GM12878 (cell line): ENCODE results near the gene COL26A1.

ENCODE experiments used
- CREB1 ChIP-seq: IDR thresholded peaks from 2 replicates; pipeline ENCODE4 v1.6.1; 2012; ENCODE audit warnings: low read depth, mild to moderate bottlenecking, inconsistent platforms
- EP300 ChIP-seq, 2 experiments: fragments of 150-350 bp in 1 of 2; IDR thresholded peaks; 2 replicates each; pipeline ENCODE4 v1.6.1; 2011 to 2012; ENCODE audit warnings: low read depth in 2 of 2, low read length in 2 of 2, borderline replicate concordance in 1 of 2, improper control_type of control experiment in 1 of 2, inconsistent platforms in 1 of 2; ENCODE audit not compliant: control insufficient read depth in 1 of 2
- FOXM1 ChIP-seq: IDR thresholded peaks from 2 replicates; pipeline ENCODE4 v1.6.1; 2012; ENCODE audit warnings: low read depth, mild to moderate bottlenecking, inconsistent platforms, low read length, moderate library complexity
- GABPA ChIP-seq: IDR thresholded peaks from 2 replicates; pipeline ENCODE4 v1.6.1; 2014; ENCODE audit warnings: antibody characterized with exemption, low read depth, mild to moderate bottlenecking, inconsistent platforms
- MYB ChIP-seq: fragments of 150-350 bp; IDR thresholded peaks from 2 replicates; pipeline ENCODE4 v1.6.1; 2014; ENCODE audit warnings: mild to moderate bottlenecking, low read depth, low read length, borderline replicate concordance
- RCOR1 ChIP-seq: conservative IDR thresholded peaks from 2 replicates; pipeline ENCODE4 v1.6.1; 2012; ENCODE audit warnings: low read depth, low read length, improper control_type of control experiment
- ZZZ3 ChIP-seq: IDR thresholded peaks from 2 replicates; pipeline ENCODE4 v1.6.1; 2011; ENCODE audit warnings: low read depth; ENCODE audit not compliant: control insufficient read depth, insufficient read length
- TF ChIP-seq, protein P1 (sequence below), 3 experiments: IDR thresholded peaks in 2 of 3; conservative IDR thresholded peaks in 1 of 3; 2 replicates each; pipeline ENCODE4 v1.5.1; 2011; ENCODE audit warnings: low read depth in 3 of 3, low read length in 3 of 3, mild to moderate bottlenecking in 3 of 3, control low read depth in 2 of 3, moderate library complexity in 2 of 3, inconsistent platforms in 1 of 3, mixed read lengths in 1 of 3; ENCODE audit not compliant: control insufficient read depth in 2 of 3, insufficient read depth in 1 of 3; ENCODE audit errors: extremely low read depth in 1 of 3

DNA sequence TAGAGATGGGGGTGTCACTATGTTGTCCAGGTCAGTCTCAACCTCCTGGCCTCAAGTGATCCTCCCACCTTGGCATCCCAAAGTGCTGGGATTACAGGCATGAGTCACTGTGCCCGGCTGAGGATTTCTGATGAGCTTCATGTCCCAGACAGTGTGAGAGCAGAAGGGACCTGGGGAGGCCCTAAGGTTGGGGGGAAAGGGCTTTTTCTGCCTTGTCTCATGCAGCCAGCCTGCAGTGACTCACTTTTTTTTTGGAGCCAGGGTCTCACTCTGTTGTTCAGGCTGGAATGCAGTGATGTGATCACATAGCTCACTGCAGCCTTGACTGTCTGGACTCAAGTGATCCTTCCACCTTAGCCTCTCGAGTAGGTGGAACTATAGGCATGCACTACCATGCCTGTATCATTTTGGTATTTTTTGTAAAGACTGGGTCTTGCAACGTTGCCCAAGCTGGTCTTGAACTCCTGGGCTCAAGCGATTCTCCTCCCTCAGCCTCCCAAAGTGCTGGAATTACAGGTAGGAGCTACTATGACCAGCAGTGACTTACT is 14.6 kb downstream of the COL26A1 start:
- TF ChIP-seq GABPA = no peak
- TF ChIP-seq MYB = no peak
- no peak for TF ChIP-seq RCOR1
- no peak for TF ChIP-seq ZZZ3
- no peak for TF ChIP-seq CREB1
- TF ChIP-seq, protein P1, sequence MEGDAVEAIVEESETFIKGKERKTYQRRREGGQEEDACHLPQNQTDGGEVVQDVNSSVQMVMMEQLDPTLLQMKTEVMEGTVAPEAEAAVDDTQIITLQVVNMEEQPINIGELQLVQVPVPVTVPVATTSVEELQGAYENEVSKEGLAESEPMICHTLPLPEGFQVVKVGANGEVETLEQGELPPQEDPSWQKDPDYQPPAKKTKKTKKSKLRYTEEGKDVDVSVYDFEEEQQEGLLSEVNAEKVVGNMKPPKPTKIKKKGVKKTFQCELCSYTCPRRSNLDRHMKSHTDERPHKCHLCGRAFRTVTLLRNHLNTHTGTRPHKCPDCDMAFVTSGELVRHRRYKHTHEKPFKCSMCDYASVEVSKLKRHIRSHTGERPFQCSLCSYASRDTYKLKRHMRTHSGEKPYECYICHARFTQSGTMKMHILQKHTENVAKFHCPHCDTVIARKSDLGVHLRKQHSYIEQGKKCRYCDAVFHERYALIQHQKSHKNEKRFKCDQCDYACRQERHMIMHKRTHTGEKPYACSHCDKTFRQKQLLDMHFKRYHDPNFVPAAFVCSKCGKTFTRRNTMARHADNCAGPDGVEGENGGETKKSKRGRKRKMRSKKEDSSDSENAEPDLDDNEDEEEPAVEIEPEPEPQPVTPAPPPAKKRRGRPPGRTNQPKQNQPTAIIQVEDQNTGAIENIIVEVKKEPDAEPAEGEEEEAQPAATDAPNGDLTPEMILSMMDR (IDR thresholded peaks at IDR 0.05 in 2 of 3, conservative IDR thresholded peaks at IDR 0.05 in 1 of 3; ENCODE audit: control insufficient read depth in 2 of 3, extremely low read depth in 1 of 3, insufficient read depth in 1 of 3, low read depth in 3 of 3, low read length in 3 of 3) = no peak
- TF ChIP-seq FOXM1 = no peak
- no peak for TF ChIP-seq EP300 (IDR thresholded peaks at IDR 0.05; ENCODE audit: borderline replicate concordance in 1 of 2, control insufficient read depth in 1 of 2, low read depth in 2 of 2, low read length in 2 of 2)
